Kidney (tissue), 22 donors: ENCODE results near the gene SPIN1. TPM values are rescaled to one million over a fixed set of nuclear protein-coding genes. Genes with fewer than 3 reads are reported as not detected.

Experiments
- DNase-seq, 5 donors: peaks; one replicate each; pipeline ENCODE4 v3.0.0-alpha.2; 2013 to 2020
- FAIRE-seq: peaks from 2 replicates; lab custom pipeline; 2012; peaks lifted over from hg19 to GRCh38; lab: Jason Lieb, UNC
- H3K27ac ChIP-seq, 2 donors: one replicate each; pipeline ENCODE4 v1.7.0; 2013; ENCODE audit warnings: low read depth in 2 of 2, low read length in 2 of 2, inconsistent platforms in 1 of 2
- H3K27me3 ChIP-seq: one replicate; pipeline ENCODE4 v1.7.1; 2013; ENCODE audit warnings: low read length, inconsistent platforms; ENCODE audit not compliant: control insufficient read depth, insufficient read depth
- H3K36me3 ChIP-seq, 3 donors: one replicate each; pipeline versions ENCODE4 v1.7.0 to v1.7.1; 2013; ENCODE audit warnings: low read length in 3 of 3, control low read depth in 1 of 3, inconsistent platforms in 1 of 3; ENCODE audit not compliant: insufficient read depth in 3 of 3, control insufficient read depth in 2 of 3
- H3K4me1 ChIP-seq, 3 donors: one replicate each; pipeline versions ENCODE4 v1.7.0 to v1.7.1; 2013; ENCODE audit warnings: low read length in 3 of 3, inconsistent platforms in 1 of 3, low read depth in 1 of 3; ENCODE audit not compliant: control insufficient read depth in 2 of 3, insufficient read depth in 2 of 3
- H3K4me3 ChIP-seq, 3 donors: one replicate each; pipeline versions ENCODE4 v1.7.0 to v1.8.1; 2013; ENCODE audit warnings: low read length in 3 of 3, control low read depth in 1 of 3, inconsistent platforms in 1 of 3
- H3K9ac ChIP-seq, 3 donors: one replicate each; pipeline versions ENCODE4 v1.7.0 to v1.7.1; 2013; ENCODE audit warnings: low read length in 3 of 3, control low read depth in 1 of 3, inconsistent platforms in 1 of 3
- H3K9me3 ChIP-seq, 3 donors: one replicate each; pipeline versions ENCODE4 v1.7.0 to v1.7.1; 2013; ENCODE audit warnings: low read length in 3 of 3, control low read depth in 1 of 3, inconsistent platforms in 1 of 3; ENCODE audit not compliant: control insufficient read depth in 2 of 3, insufficient read depth in 1 of 3
- intact Hi-C: fragments of 100-400 bp; cut with DNase I; formaldehyde crosslinking; loops from one replicate; pipeline ENCODE4 v1.11.1; 2022
- long read RNA-seq, 10 donors: library from polyadenylated mRNA in 1 of 10; unstranded in 1 of 10; transcript quantifications; one replicate each; pipeline ENCODE4 v2.0.0 and lab custom pipeline, GENCODE V29; 2021 to 2026
- polyA plus RNA-seq: library from polyadenylated mRNA; stranded (reverse); fragments of 350-450 nt; fragmentation: Illumina TruSeq; extraction: RNeasy Lipid Tissue Mini Kit (QIAGEN cat#74804); gene quantifications from one replicate; pipeline ENCODE4 v1.2.3, GENCODE V29; 2014; ENCODE audit warnings: low read depth, low replicate concordance; ENCODE audit not compliant: insufficient read depth
- total RNA-seq: library from RNA; stranded (reverse); fragmentation: NEBNext Ultra II Directional; extraction: Animal tissue kit (Norgen Biotek cat#: 25700); gene quantifications from one replicate; pipeline ENCODE4 v1.2.1, GENCODE V29; 2021
- TF ChIP-seq, protein P1 (sequence below): IDR thresholded peaks from 3 replicates; pipeline ENCODE4 v1.5.1; 2012; ENCODE audit warnings: mild to moderate bottlenecking, moderate library complexity, borderline replicate concordance; ENCODE audit not compliant: insufficient read depth; ENCODE audit errors: extremely low read depth
- donor health status: control.
- donor health status: control.
- donor health status: control.
- donor health status: control.
- donor health status: control.
- donor health status: DM: yes; HTN: yes; CAD: no.
- donor health status: Normal renal cell carcinoma (clear cell type).

Gene SPIN1
- 88.7 TPM for total RNA-seq
- 27.9 TPM for polyA plus RNA-seq
- long read RNA-seq, donor 1, full-length matches to known transcripts: 23 of 58 reads
- long read RNA-seq, donor 1, partial matches to known transcripts: 35 of 58 reads
- long read RNA-seq, donor 1, other reads (novel, unspliced or antisense): 0 of 58 reads
- long read RNA-seq, donor 2, full-length matches to known transcripts: 16 of 72 reads
- long read RNA-seq, donor 2, partial matches to known transcripts: 56 of 72 reads
- long read RNA-seq, donor 2, other reads (novel, unspliced or antisense): 0 of 72 reads
- long read RNA-seq, donor 3, full-length matches to known transcripts: 25 of 33 reads
- long read RNA-seq, donor 3, partial matches to known transcripts: 8 of 33 reads
- long read RNA-seq, donor 3, other reads (novel, unspliced or antisense): 0 of 33 reads
- long read RNA-seq, donor 4, full-length matches to known transcripts: 18 of 24 reads
- long read RNA-seq, donor 4, partial matches to known transcripts: 6 of 24 reads
- long read RNA-seq, donor 4, other reads (novel, unspliced or antisense): 0 of 24 reads
- long read RNA-seq, donor 5, full-length matches to known transcripts: 4 of 4 reads
- long read RNA-seq, donor 5, partial matches to known transcripts: 0 of 4 reads
- long read RNA-seq, donor 5, other reads (novel, unspliced or antisense): 0 of 4 reads
- long read RNA-seq, donor 6, full-length matches to known transcripts: 17 of 23 reads
- long read RNA-seq, donor 6, partial matches to known transcripts: 6 of 23 reads
- long read RNA-seq, donor 6, other reads (novel, unspliced or antisense): 0 of 23 reads
- long read RNA-seq, donor 7, full-length matches to known transcripts: 23 of 74 reads
- long read RNA-seq, donor 7, partial matches to known transcripts: 7 of 74 reads
- long read RNA-seq, donor 7, other reads (novel, unspliced or antisense): 44 of 74 reads
- long read RNA-seq, donor 8, full-length matches to known transcripts: 26 of 50 reads
- long read RNA-seq, donor 8, partial matches to known transcripts: 17 of 50 reads
- long read RNA-seq, donor 8, other reads (novel, unspliced or antisense): 7 of 50 reads
- long read RNA-seq, donor 9, full-length matches to known transcripts: 18 of 23 reads
- long read RNA-seq, donor 9, partial matches to known transcripts: 5 of 23 reads
- long read RNA-seq, donor 9, other reads (novel, unspliced or antisense): 0 of 23 reads
- long read RNA-seq, donor 10, full-length matches to known transcripts: 17 of 24 reads
- long read RNA-seq, donor 10, partial matches to known transcripts: 7 of 24 reads
- long read RNA-seq, donor 10, other reads (novel, unspliced or antisense): 0 of 24 reads

GRCh38 chr9:88388203-88388885 lies at the start of gene SPIN1:
TSS of gene SPIN1 (plus strand) at chr9:88388444. CDS start at chr9:88426540, 38,096 bp downstream.
- peak within 1 kb of the TSS; percentile 92 to 93 for H3K27ac ChIP-seq
- intact Hi-C loops: no loop called here

DNA sequence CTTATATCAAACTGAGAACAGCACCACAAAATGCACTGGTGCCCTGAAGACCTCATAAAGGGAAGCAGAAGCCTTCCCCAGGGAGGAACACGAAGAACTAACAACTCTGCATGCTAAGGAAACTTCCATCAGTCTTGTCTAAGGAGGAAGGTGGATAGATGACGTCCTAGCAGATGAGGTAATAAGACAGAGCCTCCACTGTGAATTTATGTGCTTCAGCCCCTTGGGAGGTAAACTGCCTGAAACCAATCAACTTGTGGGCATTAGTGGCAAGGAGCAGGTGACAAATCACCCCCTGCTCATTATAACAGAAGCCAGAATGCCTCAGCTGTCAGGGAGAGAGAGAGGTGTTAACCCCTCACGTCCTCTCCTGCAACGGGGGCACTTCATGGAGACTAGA lies 48.9 kb upstream of the SPIN1 start:
- Histone ChIP-seq H3K27ac (no peak overlapping the region), H3K9ac (no peak overlapping the region), H3K4me1 (no peaks in the 10 kb centered on the region), H3K9me3 (no peaks in the 10 kb centered on the region), H3K4me3 (no peak overlapping the region), H3K36me3 (no peaks in the 10 kb centered on the region), H3K27me3 (no peaks in the 10 kb centered on the region)
- FAIRE-seq (no peak), DNase-seq (peak in 2 of 5 donors; percentile 35 to 42)
- intact Hi-C loops: no loop called here
- TF ChIP-seq, protein P1, sequence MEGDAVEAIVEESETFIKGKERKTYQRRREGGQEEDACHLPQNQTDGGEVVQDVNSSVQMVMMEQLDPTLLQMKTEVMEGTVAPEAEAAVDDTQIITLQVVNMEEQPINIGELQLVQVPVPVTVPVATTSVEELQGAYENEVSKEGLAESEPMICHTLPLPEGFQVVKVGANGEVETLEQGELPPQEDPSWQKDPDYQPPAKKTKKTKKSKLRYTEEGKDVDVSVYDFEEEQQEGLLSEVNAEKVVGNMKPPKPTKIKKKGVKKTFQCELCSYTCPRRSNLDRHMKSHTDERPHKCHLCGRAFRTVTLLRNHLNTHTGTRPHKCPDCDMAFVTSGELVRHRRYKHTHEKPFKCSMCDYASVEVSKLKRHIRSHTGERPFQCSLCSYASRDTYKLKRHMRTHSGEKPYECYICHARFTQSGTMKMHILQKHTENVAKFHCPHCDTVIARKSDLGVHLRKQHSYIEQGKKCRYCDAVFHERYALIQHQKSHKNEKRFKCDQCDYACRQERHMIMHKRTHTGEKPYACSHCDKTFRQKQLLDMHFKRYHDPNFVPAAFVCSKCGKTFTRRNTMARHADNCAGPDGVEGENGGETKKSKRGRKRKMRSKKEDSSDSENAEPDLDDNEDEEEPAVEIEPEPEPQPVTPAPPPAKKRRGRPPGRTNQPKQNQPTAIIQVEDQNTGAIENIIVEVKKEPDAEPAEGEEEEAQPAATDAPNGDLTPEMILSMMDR: no peak

More at GRCh38 chr9:88388203-88388885, at the start of gene SPIN1:
- DNase-seq (peak; percentile 86 to 95 (median 91)), FAIRE-seq (no peak)
- TF ChIP-seq, protein P1: peak; percentile 47
- peak within 1 kb of the TSS; percentile 90 to 95 (median 92) for H3K9ac ChIP-seq
- H3K4me1 ChIP-seq: peaks cover 0 to 18% (median 6%) of the 10 kb centered on the region in 3 donors
- H3K36me3 ChIP-seq: no peaks in the 10 kb centered on the region
- peak within 1 kb of the TSS; percentile 94 to 96 (median 95) for H3K4me3 ChIP-seq
- no peaks in the 10 kb centered on the region for H3K27me3 ChIP-seq
- no peaks in the 10 kb centered on the region for H3K9me3 ChIP-seq

DNA sequence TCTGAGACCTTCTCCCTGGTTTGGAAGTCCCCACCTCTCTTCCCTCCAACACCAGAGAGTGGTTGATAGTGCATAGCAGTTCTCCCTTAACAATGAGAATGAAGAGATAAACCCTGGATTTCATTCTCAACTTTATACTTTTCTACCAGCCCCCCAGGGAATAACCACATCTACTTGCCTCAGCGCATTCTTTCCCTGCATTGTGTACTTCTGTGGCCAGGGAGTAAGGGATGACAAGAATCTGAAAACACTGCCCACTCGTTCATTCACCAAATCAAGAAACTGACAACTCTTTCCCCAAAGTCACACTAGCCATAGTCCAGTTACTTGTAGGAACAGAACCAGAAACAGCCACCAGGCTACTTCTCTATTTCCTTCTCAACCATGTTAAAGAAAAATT lies 46.0 kb upstream of the SPIN1 start:
- TF ChIP-seq, protein P1: no peak
- H3K9me3 ChIP-seq: no peaks in the 10 kb centered on the region
- H3K4me1 ChIP-seq: no peaks in the 10 kb centered on the region
- no peak for FAIRE-seq
- H3K4me3 ChIP-seq: no peak overlapping the region
- H3K27ac ChIP-seq: no peak overlapping the region
- intact Hi-C loops: no loop called here
- H3K27me3 ChIP-seq: no peaks in the 10 kb centered on the region
- H3K9ac ChIP-seq: no peak overlapping the region
- no peaks in the 10 kb centered on the region for H3K36me3 ChIP-seq
- DNase-seq: no peak
